ENCODE measurements around the gene UROS.

- no peak for TF ChIP-seq POLR2AphosphoS5 (IDR thresholded peaks at IDR 0.05)
- no peak for TF ChIP-seq EP300 (IDR thresholded peaks at IDR 0.05)
- TF ChIP-seq CTCF (IDR thresholded peaks at IDR 0.05), result no peak
Observed at GRCh38 chr10:125742465-125742864, 80.6 kb downstream of the UROS start.

Data from suprapubic skin (tissue), 4 donors.